ENCODE data around the gene ASTN2. TPM values are rescaled to one million over a fixed set of nuclear protein-coding genes. Genes with fewer than 3 reads are reported as not detected.

ASTN2 gene
- total and polyA plus RNA-seq, 4 donors, result 0.57 to 2.9 (median 1.4) TPM

GRCh38 chr9:117104716-117105495 lies 310.0 kb downstream of the ASTN2 start (continued):
- TF ChIP-seq REST (IDR thresholded peaks at IDR 0.05) (no peak), EGR1 (IDR thresholded peaks at IDR 0.05; ENCODE audit: low read depth in 2 of 2) (no peak), NR2F2 (IDR thresholded peaks at IDR 0.05) (no peak), ZBTB33 (IDR thresholded peaks at IDR 0.05) (no peak)

GRCh38 chr9:117104206-117104605 lies 310.7 kb downstream of the ASTN2 start:
- H3K36me3 ChIP-seq (ENCODE audit: control insufficient read depth in 4 of 4, insufficient read depth in 3 of 4, low read depth in 1 of 4, low read length in 3 of 4), result no peaks in the 10 kb centered on the region
- H3K9me3 ChIP-seq (ENCODE audit: control insufficient read depth in 4 of 4, low read length in 3 of 4), result no peaks in the 10 kb centered on the region
- TF ChIP-seq RXRA (IDR thresholded peaks at IDR 0.05) (no peak), FOXA1 (IDR thresholded peaks at IDR 0.05) (no peak), YY1 (IDR thresholded peaks at IDR 0.05) (no peak), FOXA2 (IDR thresholded peaks at IDR 0.05) (no peak), RAD21 (IDR thresholded peaks at IDR 0.05) (no peak), SP1 (IDR thresholded peaks at IDR 0.05) (no peak), MAX (IDR thresholded peaks at IDR 0.05) (no peak), CTCF (IDR thresholded peaks at IDR 0.05; ENCODE audit: low read depth, low read length, missing input control) (no peak), HNF4A (conservative IDR thresholded peaks at IDR 0.05) (no peak), ZBTB33 (IDR thresholded peaks at IDR 0.05) (no peak), GABPA (IDR thresholded peaks at IDR 0.05 in 1 of 2, conservative IDR thresholded peaks at IDR 0.05 in 1 of 2) (no peak), ATF3 (IDR thresholded peaks at IDR 0.05) (no peak)
- no peak overlapping the region for H3K27ac ChIP-seq (ENCODE audit: low read depth in 1 of 2, low read length in 2 of 2)
- no peak overlapping the region for H3K4me3 ChIP-seq (ENCODE audit: low read depth in 1 of 3, low read length in 3 of 3)
- no peak for DNase-seq (ENCODE audit: low spot score)
- peaks cover 0 to 5% (median 0%) of the 10 kb centered on the region in 4 donors for H3K27me3 ChIP-seq (ENCODE audit: control insufficient read depth in 4 of 4, insufficient read depth in 4 of 4, low read length in 3 of 4)
- 85% methylated on average over 1 of the region's 1 CpG for WGBS
- no peaks in the 10 kb centered on the region for H3K4me1 ChIP-seq (ENCODE audit: control insufficient read depth in 4 of 4, insufficient read depth in 4 of 4, low read length in 3 of 4)
- no peak overlapping the region for H3K9ac ChIP-seq (ENCODE audit: low read depth in 1 of 2, low read length in 2 of 2)

All from liver (tissue), 9 donors.